H1 (cell line): ENCODE measurements around the gene LRRC14B.

Source experiments
- CEBPB ChIP-seq: IDR thresholded peaks from 2 replicates; pipeline ENCODE4 v1.6.1; 2012; ENCODE audit warnings: low read depth, low read length
- CTCF ChIP-seq, 3 experiments: IDR thresholded peaks; 1 replicate in 2 of 3; 2 replicates in 1 of 3; pipeline versions ENCODE4 v1.5.1 to v1.6.1; 2011; ENCODE audit warnings: low read length in 3 of 3, mild to moderate bottlenecking in 3 of 3, inconsistent platforms in 2 of 3, low read depth in 1 of 3, moderate library complexity in 1 of 3; ENCODE audit not compliant: insufficient read depth in 1 of 3; ENCODE audit errors: control extremely low read depth in 1 of 3
- EP300 ChIP-seq, 2 experiments: IDR thresholded peaks; 1 replicate in 1 of 2; 2 replicates in 1 of 2; pipeline ENCODE4 v1.6.1; 2011 to 2012; ENCODE audit warnings: low read depth in 2 of 2, low read length in 2 of 2, mild to moderate bottlenecking in 2 of 2, borderline replicate concordance in 1 of 2, inconsistent platforms in 1 of 2, moderate library complexity in 1 of 2
- EZH2 ChIP-seq: fragments of 200-600 bp; sonication (generic); IDR thresholded peaks from 2 replicates; pipeline ENCODE4 v1.7.1; 2012; ENCODE audit warnings: low read depth, mild to moderate bottlenecking, moderate library complexity, low read length, inconsistent platforms; ENCODE audit not compliant: severe bottlenecking
- HDAC6 ChIP-seq: IDR thresholded peaks from one replicate; pipeline ENCODE4 v1.7.1; 2012; ENCODE audit warnings: low read depth, mild to moderate bottlenecking, inconsistent platforms, low read length, moderate library complexity
- POLR2A ChIP-seq, 2 experiments: IDR thresholded peaks; 1 replicate in 1 of 2; 2 replicates in 1 of 2; pipeline ENCODE4 v1.6.1; 2011; ENCODE audit warnings: low read depth in 2 of 2, low read length in 2 of 2, mild to moderate bottlenecking in 2 of 2; ENCODE audit errors: control extremely low read depth in 1 of 2
- RAD21 ChIP-seq, 2 experiments: IDR thresholded peaks in 1 of 2; conservative IDR thresholded peaks in 1 of 2; 2 replicates each; pipeline ENCODE4 v1.6.1; 2011; ENCODE audit warnings: low read depth in 2 of 2, low read length in 2 of 2, improper control_type of control experiment in 1 of 2, inconsistent platforms in 1 of 2, mild to moderate bottlenecking in 1 of 2, moderate library complexity in 1 of 2
- RXRA ChIP-seq: IDR thresholded peaks from 2 replicates; pipeline ENCODE4 v1.6.1; 2011; ENCODE audit warnings: low read depth, mild to moderate bottlenecking, low read length, moderate library complexity; ENCODE audit not compliant: insufficient read depth
- SIN3A ChIP-seq, 2 experiments: IDR thresholded peaks in 1 of 2; conservative IDR thresholded peaks in 1 of 2; 2 replicates each; pipeline ENCODE4 v1.6.1; 2011 to 2012; ENCODE audit warnings: low read length in 2 of 2, improper control_type of control experiment in 1 of 2, low read depth in 1 of 2, mild to moderate bottlenecking in 1 of 2
- TAF1 ChIP-seq: IDR thresholded peaks from 2 replicates; pipeline ENCODE4 v1.6.1; 2011; ENCODE audit warnings: mild to moderate bottlenecking, low read depth, low read length

GRCh38 chr5:187617-188451 is 3.5 kb upstream of the LRRC14B start:
- TF ChIP-seq EZH2 (no peak), CTCF (IDR thresholded peaks at IDR 0.05; ENCODE audit: control extremely low read depth in 1 of 3, insufficient read depth in 1 of 3, low read depth in 1 of 3, low read length in 3 of 3) (no peak), EP300 (IDR thresholded peaks at IDR 0.05; ENCODE audit: borderline replicate concordance in 1 of 2, low read depth in 2 of 2, low read length in 2 of 2) (no peak), POLR2A (IDR thresholded peaks at IDR 0.05; ENCODE audit: control extremely low read depth in 1 of 2, low read depth in 2 of 2, low read length in 2 of 2) (no peak), RAD21 (IDR thresholded peaks at IDR 0.05 in 1 of 2, conservative IDR thresholded peaks at IDR 0.05 in 1 of 2; ENCODE audit: low read depth in 2 of 2, low read length in 2 of 2) (no peak), TAF1 (no peak), HDAC6 (no peak), CEBPB (no peak), RXRA (no peak), SIN3A (conservative IDR thresholded peaks at IDR 0.05 in 1 of 2, IDR thresholded peaks at IDR 0.05 in 1 of 2; ENCODE audit: low read depth in 1 of 2, low read length in 2 of 2) (no peak)
